Uterus (tissue), 4 donors: Measurements from ENCODE around the gene N4BP2. TPM values are rescaled to one million over a fixed set of nuclear protein-coding genes. Genes with fewer than 3 reads are reported as not detected.

Experiments used
- DNase-seq, 2 donors: peaks; one replicate each; pipeline ENCODE4 v3.0.0-alpha.2; 2019 to 2020
- H3K27ac ChIP-seq, 2 donors: fragments of 200-600 bp; sonication (generic); 1 replicate in 1 of 2; 2 replicates in 1 of 2; pipeline ENCODE4 v1.5.1; 2016 to 2018
- H3K27me3 ChIP-seq, 2 donors: fragments of 200-600 bp; sonication (generic); one replicate each; pipeline ENCODE4 v1.5.1; 2018 to 2019; ENCODE audit warnings: control low read depth in 1 of 2
- H3K36me3 ChIP-seq, 2 donors: fragments of 200-600 bp; sonication (generic); one replicate each; pipeline ENCODE4 v1.5.1; 2019; ENCODE audit warnings: control low read depth in 1 of 2
- H3K4me1 ChIP-seq, 2 donors: fragments of 200-600 bp; sonication (generic); one replicate each; pipeline ENCODE4 v1.5.1; 2018 to 2019; ENCODE audit warnings: control low read depth in 1 of 2
- H3K4me3 ChIP-seq, 2 donors: fragments of 200-600 bp; sonication (generic); 1 replicate in 1 of 2; 2 replicates in 1 of 2; pipeline ENCODE4 v1.5.1; 2018 to 2019; ENCODE audit warnings: mild to moderate bottlenecking in 1 of 2
- H3K9me3 ChIP-seq, 2 donors: fragments of 200-600 bp; sonication (generic); one replicate each; pipeline ENCODE4 v1.5.1; 2019; ENCODE audit warnings: control low read depth in 1 of 2
- POLR2A ChIP-seq, 2 donors: fragments of 450-650 bp; IDR thresholded peaks; one replicate each; pipeline ENCODE4 v1.6.1; 2016; ENCODE audit warnings: antibody characterized with exemption in 2 of 2, mild to moderate bottlenecking in 1 of 2, moderate library complexity in 1 of 2
- intact Hi-C: fragments of 100-400 bp; cut with DNase I; formaldehyde crosslinking; loops from one replicate; pipeline ENCODE4 v1.15.1; 2023; ENCODE audit warnings: low total_unique reads
- total RNA-seq, 4 donors: library from RNA; depleted of rRNA in 3 of 4; stranded (reverse); fragments of >200 nt in 3 of 4; gene quantifications; one replicate each; pipeline versions ENCODE4 v1.1.0 to v1.2.4, GENCODE V29; 2014 to 2023
- TF ChIP-seq, protein P1 (sequence below), 4 experiments: fragments of 200-600 bp in 2 of 4; fragments of 450-650 bp in 2 of 4; sonication (generic) in 2 of 4; IDR thresholded peaks; one replicate each; pipeline ENCODE4 v1.5.1; 2016 to 2019; ENCODE audit warnings: antibody characterized with exemption in 4 of 4, mild to moderate bottlenecking in 2 of 4, moderate library complexity in 1 of 4
- donor health status: DM: yes; HTN: yes; CAD: no.

Gene N4BP2
- total RNA-seq, 4 donors from 2014 or later: 7.4 to 67.4 (median 13.8) TPM

GRCh38 chr4:40058854-40059253 is 2.2 kb downstream of the N4BP2 start:
- H3K36me3 ChIP-seq: no peaks in the 10 kb centered on the region
- H3K9me3 ChIP-seq: no peaks in the 10 kb centered on the region
- no peak for DNase-seq
- no peak overlapping the region for H3K4me3 ChIP-seq
- H3K4me1 ChIP-seq: peaks cover 0 to 6% of the 10 kb centered on the region in 2 donors
- no peaks in the 10 kb centered on the region for H3K27me3 ChIP-seq
- peak overlapping the region in 1 of 2 donors; percentile 100 for H3K27ac ChIP-seq
- intact Hi-C loops: no loop called here
- TF ChIP-seq, protein P1, sequence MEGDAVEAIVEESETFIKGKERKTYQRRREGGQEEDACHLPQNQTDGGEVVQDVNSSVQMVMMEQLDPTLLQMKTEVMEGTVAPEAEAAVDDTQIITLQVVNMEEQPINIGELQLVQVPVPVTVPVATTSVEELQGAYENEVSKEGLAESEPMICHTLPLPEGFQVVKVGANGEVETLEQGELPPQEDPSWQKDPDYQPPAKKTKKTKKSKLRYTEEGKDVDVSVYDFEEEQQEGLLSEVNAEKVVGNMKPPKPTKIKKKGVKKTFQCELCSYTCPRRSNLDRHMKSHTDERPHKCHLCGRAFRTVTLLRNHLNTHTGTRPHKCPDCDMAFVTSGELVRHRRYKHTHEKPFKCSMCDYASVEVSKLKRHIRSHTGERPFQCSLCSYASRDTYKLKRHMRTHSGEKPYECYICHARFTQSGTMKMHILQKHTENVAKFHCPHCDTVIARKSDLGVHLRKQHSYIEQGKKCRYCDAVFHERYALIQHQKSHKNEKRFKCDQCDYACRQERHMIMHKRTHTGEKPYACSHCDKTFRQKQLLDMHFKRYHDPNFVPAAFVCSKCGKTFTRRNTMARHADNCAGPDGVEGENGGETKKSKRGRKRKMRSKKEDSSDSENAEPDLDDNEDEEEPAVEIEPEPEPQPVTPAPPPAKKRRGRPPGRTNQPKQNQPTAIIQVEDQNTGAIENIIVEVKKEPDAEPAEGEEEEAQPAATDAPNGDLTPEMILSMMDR (IDR thresholded peaks at IDR 0.05): no peak
- TF ChIP-seq POLR2A (IDR thresholded peaks at IDR 0.05): no peak

DNA sequence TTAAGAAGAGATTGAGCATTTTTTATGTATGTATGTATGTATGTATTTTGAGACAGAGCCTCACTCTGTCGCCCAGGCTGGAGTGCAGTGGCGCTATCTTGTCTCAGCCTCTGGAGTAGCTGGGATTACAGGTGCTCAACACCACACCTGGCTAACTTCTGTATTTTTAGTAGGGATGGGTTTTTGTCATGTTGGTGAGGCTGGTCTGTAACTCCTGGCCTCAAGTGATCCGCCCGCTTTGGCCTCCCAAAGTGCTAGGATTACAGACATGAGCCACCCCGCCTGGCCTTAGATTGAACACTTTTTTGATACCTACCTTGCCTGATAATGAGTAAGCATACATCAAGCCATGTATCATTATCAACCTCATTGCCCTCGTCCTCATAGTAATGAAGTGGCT is 2.7 kb downstream of the N4BP2 start:
- H3K27me3 ChIP-seq: no peaks in the 10 kb centered on the region
- no peak overlapping the region for H3K27ac ChIP-seq
- intact Hi-C loops: no loop called here
- H3K4me3 ChIP-seq: no peak overlapping the region
- TF ChIP-seq POLR2A (IDR thresholded peaks at IDR 0.05): no peak
- TF ChIP-seq, protein P1 (IDR thresholded peaks at IDR 0.05): no peak
- no peaks in the 10 kb centered on the region for H3K36me3 ChIP-seq
- H3K4me1 ChIP-seq: peaks cover 0 to 6% of the 10 kb centered on the region in 2 donors
- H3K9me3 ChIP-seq: no peaks in the 10 kb centered on the region
- DNase-seq: no peak

DNA sequence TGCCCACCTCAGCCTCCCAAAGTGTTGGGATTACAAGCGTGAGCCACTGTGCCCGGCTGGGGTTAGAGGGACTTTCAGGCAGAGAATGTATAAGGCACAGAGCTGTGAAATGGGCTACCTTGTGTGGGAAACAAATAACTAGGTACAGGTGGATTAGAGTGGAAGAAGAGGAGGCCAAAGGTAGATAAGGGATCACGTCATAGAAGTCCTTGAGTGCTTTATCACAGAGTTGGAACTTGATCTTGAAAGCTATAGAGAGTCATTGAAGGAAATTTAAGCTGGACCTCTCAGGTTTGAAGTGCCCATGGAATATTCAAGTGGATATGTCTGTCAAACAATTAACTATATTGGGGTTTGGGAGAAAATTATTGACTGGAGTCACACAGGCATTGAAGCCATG is 8.4 kb downstream of the N4BP2 start:
- no peaks in the 10 kb centered on the region for H3K36me3 ChIP-seq
- no peaks in the 10 kb centered on the region for H3K9me3 ChIP-seq
- intact Hi-C loops: no loop called here
- DNase-seq: no peak
- TF ChIP-seq POLR2A (IDR thresholded peaks at IDR 0.05): no peak
- TF ChIP-seq, protein P1 (IDR thresholded peaks at IDR 0.05): no peak
- no peaks in the 10 kb centered on the region for H3K27me3 ChIP-seq
- H3K27ac ChIP-seq: no peak overlapping the region
- H3K4me1 ChIP-seq: no peaks in the 10 kb centered on the region
- no peak overlapping the region for H3K4me3 ChIP-seq

- intact Hi-C loops: no loop called here
- Histone ChIP-seq H3K9me3 (no peaks in the 10 kb centered on the region), H3K36me3 (no peaks in the 10 kb centered on the region), H3K27me3 (no peaks in the 10 kb centered on the region), H3K4me3 (no peak overlapping the region), H3K4me1 (no peaks in the 10 kb centered on the region), H3K27ac (no peak overlapping the region)
- TF ChIP-seq, protein P1 (IDR thresholded peaks at IDR 0.05): no peak
- no peak for TF ChIP-seq POLR2A (IDR thresholded peaks at IDR 0.05)
- no peak for DNase-seq
These were observed 10.0 kb downstream of the N4BP2 start for GRCh38 chr4:40066651-40067050.

GRCh38 chr4:40070387-40070786 is 13.7 kb downstream of the N4BP2 start:
- intact Hi-C loops: no loop called here
- TF ChIP-seq POLR2A (IDR thresholded peaks at IDR 0.05): no peak
- TF ChIP-seq, protein P1 (IDR thresholded peaks at IDR 0.05): no peak

More at GRCh38 chr4:40070387-40070786, 13.7 kb downstream of the N4BP2 start:
- Histone ChIP-seq H3K27ac (no peak overlapping the region), H3K4me1 (no peaks in the 10 kb centered on the region), H3K4me3 (no peak overlapping the region), H3K9me3 (no peaks in the 10 kb centered on the region), H3K27me3 (no peaks in the 10 kb centered on the region), H3K36me3 (no peaks in the 10 kb centered on the region)
- no peak for DNase-seq
